IMR-90 (cell line): ENCODE data around the gene RHBDL3. TPM values are rescaled to one million over a fixed set of nuclear protein-coding genes. Genes with fewer than 3 reads are reported as not detected.

Experiments used
- ATAC-seq: fragments of 200-7000 bp; cut with Tn5 transposase; 2 replicates; pipeline ENCODE4 v1.9.1; 2020; ENCODE audit warnings: low read depth, mild to moderate bottlenecking, moderate library complexity
- BruUV-seq: library from RNA; stranded (reverse); fragments of 400-500 nt; replicated peaks from 2 replicates; lab custom pipeline; 2021; lab: Mats Ljungman, UMichigan
- CTCF ChIA-PET: fragments of 300-600 bp; formaldehyde crosslinking; extraction: SDS; loops from one replicate; lab custom pipeline; 2021; ENCODE audit warnings: antibody characterized with exemption; lab: Yijun Ruan, JAX
- POLR2A ChIA-PET: fragments of 300-600 bp; sonication (Branson Sonifier 250); formaldehyde crosslinking; loops from one replicate; lab custom pipeline; 2022; ENCODE audit warnings: antibody characterized with exemption; ENCODE audit not compliant: unreplicated experiment; lab: Charles Lee
- DNase-seq: peaks from one replicate; pipeline ENCODE4 v3.0.0; 2013
- H2AFZ ChIP-seq: replicated peaks from 2 replicates; pipeline ENCODE3; 2013; ENCODE audit warnings: low read length, mild to moderate bottlenecking; ENCODE audit not compliant: poor library complexity
- H2AK5ac ChIP-seq: 2 replicates; pipeline ENCODE4 v1.6.1; 2013; ENCODE audit warnings: low read depth, low read length, inconsistent platforms
- H2AK9ac ChIP-seq: replicated peaks from 2 replicates; pipeline ENCODE3; 2013; ENCODE audit warnings: mild to moderate bottlenecking, low read depth, low read length, moderate library complexity; ENCODE audit not compliant: poor library complexity
- H2BK120ac ChIP-seq: 2 replicates; pipeline ENCODE4 v1.6.1; 2013; ENCODE audit warnings: low read depth, low read length, inconsistent platforms
- H2BK15ac ChIP-seq: 3 replicates; pipeline ENCODE4 v1.6.1; 2013; ENCODE audit warnings: low read depth, low read length, inconsistent platforms
- H2BK20ac ChIP-seq: 2 replicates; pipeline ENCODE4 v1.6.1; 2013; ENCODE audit warnings: low read depth, mild to moderate bottlenecking, inconsistent platforms, low read length, moderate library complexity
- H2BK5ac ChIP-seq: 2 replicates; pipeline ENCODE4 v1.6.1; 2013; ENCODE audit warnings: mild to moderate bottlenecking, low read depth, low read length, inconsistent platforms; ENCODE audit not compliant: poor library complexity, severe bottlenecking
- H3K14ac ChIP-seq: replicated peaks from 2 replicates; pipeline ENCODE4 v1.6.1; 2013; ENCODE audit warnings: low read depth, low read length, inconsistent platforms
- H3K18ac ChIP-seq: 2 replicates; pipeline ENCODE4 v1.6.1; 2013; ENCODE audit warnings: low read depth, low read length, control low read depth
- H3K23ac ChIP-seq: 2 replicates; pipeline ENCODE4 v1.6.1; 2013; ENCODE audit warnings: low read depth, low read length, inconsistent platforms
- H3K27ac ChIP-seq: 2 replicates; pipeline ENCODE4 v1.5.1; 2013; ENCODE audit warnings: mild to moderate bottlenecking, control low read depth, low read length; ENCODE audit not compliant: insufficient read depth
- H3K27me3 ChIP-seq: 2 replicates; pipeline ENCODE4 v1.6.1; 2013; ENCODE audit warnings: low read length; ENCODE audit not compliant: control insufficient read depth, insufficient read depth
- H3K36me3 ChIP-seq: 2 replicates; pipeline ENCODE4 v1.6.1; 2013; ENCODE audit warnings: low read length, mixed read lengths; ENCODE audit not compliant: control insufficient read depth, insufficient read depth
- H3K4ac ChIP-seq: 2 replicates; pipeline ENCODE4 v1.6.1; 2013; ENCODE audit warnings: low read depth, low read length, inconsistent platforms
- H3K4me1 ChIP-seq: 2 replicates; pipeline ENCODE4 v1.6.1; 2013; ENCODE audit warnings: low read length, mixed read lengths; ENCODE audit not compliant: control insufficient read depth, insufficient read depth
- H3K4me2 ChIP-seq: 2 replicates; pipeline ENCODE4 v1.6.1; 2013; ENCODE audit warnings: low read depth, mild to moderate bottlenecking, control low read depth, low read length, moderate library complexity
- H3K4me3 ChIP-seq: 2 replicates; pipeline ENCODE4 v1.5.1; 2013; ENCODE audit warnings: low read depth, mild to moderate bottlenecking, control low read depth, low read length, moderate library complexity; ENCODE audit not compliant: insufficient read depth
- H3K56ac ChIP-seq: 2 replicates; pipeline ENCODE4 v1.6.1; 2013; ENCODE audit warnings: low read length, inconsistent platforms; ENCODE audit not compliant: insufficient read depth; ENCODE audit errors: extremely low read depth
- H3K79me1 ChIP-seq, 2 experiments: 2 replicates each; pipeline ENCODE4 v1.6.1; 2013; ENCODE audit warnings: low read length in 2 of 2, inconsistent platforms in 1 of 2, low read depth in 1 of 2
- H3K9ac ChIP-seq: 2 replicates; pipeline ENCODE4 v1.6.1; 2013; ENCODE audit warnings: low read depth, low read length, control low read depth
- H3K9me1 ChIP-seq: 2 replicates; pipeline ENCODE4 v1.6.1; 2013; ENCODE audit warnings: low read length, inconsistent platforms; ENCODE audit not compliant: insufficient read depth
- H3K9me3 ChIP-seq: 2 replicates; pipeline ENCODE4 v1.6.1; 2013; ENCODE audit warnings: low read length; ENCODE audit not compliant: control insufficient read depth, insufficient read depth
- H4K20me1 ChIP-seq: 2 replicates; pipeline ENCODE4 v1.6.1; 2013; ENCODE audit warnings: low read length, inconsistent platforms; ENCODE audit not compliant: insufficient read depth
- H4K5ac ChIP-seq: 2 replicates; pipeline ENCODE4 v1.6.1; 2013; ENCODE audit warnings: mild to moderate bottlenecking, low read depth, low read length, control low read depth
- H4K8ac ChIP-seq, 2 experiments: 2 replicates each; pipeline ENCODE4 v1.6.1; 2013; ENCODE audit warnings: low read depth in 2 of 2, low read length in 2 of 2, control low read depth in 1 of 2, inconsistent platforms in 1 of 2
- H4K91ac ChIP-seq: 2 replicates; pipeline ENCODE4 v1.6.1; 2013; ENCODE audit warnings: low read depth, low read length, inconsistent platforms; ENCODE audit not compliant: insufficient read depth
- BHLHE40 ChIP-seq: fragments of 150-350 bp; IDR thresholded peaks from 2 replicates; pipeline ENCODE4 v1.6.1; 2016; ENCODE audit warnings: mild to moderate bottlenecking, low read depth, low read length
- FOS ChIP-seq: fragments of 150-350 bp; IDR thresholded peaks from 2 replicates; pipeline ENCODE4 v1.6.1; 2016; ENCODE audit warnings: low read depth, low read length
- MAFK ChIP-seq: IDR thresholded peaks from 2 replicates; pipeline ENCODE4 v1.6.1; 2012; ENCODE audit warnings: low read depth, low read length, improper control_type of control experiment
- MAZ ChIP-seq: IDR thresholded peaks from 2 replicates; pipeline ENCODE4 v1.6.1; 2012; ENCODE audit warnings: low read depth, mild to moderate bottlenecking, low read length, improper control_type of control experiment, moderate library complexity, borderline replicate concordance
- MXI1 ChIP-seq: IDR thresholded peaks from 2 replicates; pipeline ENCODE4 v1.6.1; 2012; ENCODE audit warnings: low read depth, mild to moderate bottlenecking, low read length, moderate library complexity, borderline replicate concordance
- POLR2A ChIP-seq: IDR thresholded peaks from 2 replicates; pipeline ENCODE4 v1.6.1; 2012; ENCODE audit warnings: mild to moderate bottlenecking, low read depth, low read length
- RAD21 ChIP-seq: IDR thresholded peaks from 2 replicates; pipeline ENCODE4 v1.6.1; 2012; ENCODE audit warnings: low read length, improper control_type of control experiment
- RCOR1 ChIP-seq: IDR thresholded peaks from 2 replicates; pipeline ENCODE4 v1.6.1; 2012; ENCODE audit warnings: mild to moderate bottlenecking, low read length, improper control_type of control experiment; ENCODE audit not compliant: insufficient replicate concordance
- RFX5 ChIP-seq: IDR thresholded peaks from 2 replicates; pipeline ENCODE4 v1.8.0; 2012; ENCODE audit warnings: low read depth, mild to moderate bottlenecking, low read length, moderate library complexity
- SMC3 ChIP-seq: fragments of 150-350 bp; IDR thresholded peaks from 2 replicates; pipeline ENCODE4 v1.6.1; 2016; ENCODE audit warnings: low read depth, mild to moderate bottlenecking, antibody characterized with exemption, low read length, moderate library complexity
- WGBS, 2 experiments: methylation state at CpG; one replicate each; pipeline versions ENCODE4 v1.1.5 to v1.1.7; 2013; ENCODE audit warnings: missing lambda C conversion rate in 2 of 2; ENCODE audit not compliant: insufficient read length in 1 of 2; ENCODE audit errors: extremely low coverage in 2 of 2; 5-methylcytosine and 5-hydroxymethylcytosine counted together
- dilution Hi-C: fragments of 300-500 bp; cut with HindIII; formaldehyde crosslinking; loops from one replicate; pipeline ENCODE4 v1.14.3; 2018; ENCODE audit warnings: low sequenced_read_pairs; ENCODE audit not compliant: unreplicated experiment
- in situ Hi-C: fragments of 300-500 bp; cut with MboI; formaldehyde crosslinking; loops from 3 replicates; pipeline ENCODE4 v1.14.3; 2019; ENCODE audit warnings: low sequenced_read_pairs, inconsistent platforms, mixed read lengths
- intact Hi-C: fragments of 100-400 bp; cut with micrococcal nuclease; formaldehyde crosslinking; loops from 2 replicates; pipeline ENCODE4 v1.10.0; 2022
- polyA plus RNA-seq, 3 experiments: library from polyadenylated mRNA; depleted of rRNA; stranded (reverse); fragments of >200 nt; gene quantifications; 2 replicates each; pipeline ENCODE4 v1.2.3, GENCODE V29; 2012; ENCODE audit warnings: low replicate concordance in 1 of 3
- total RNA-seq: library from RNA; depleted of rRNA; stranded (reverse); fragments of >200 nt; gene quantifications from 2 replicates; pipeline ENCODE4 v1.2.3, GENCODE V29; 2012
- TF ChIP-seq, protein P1 (sequence below): conservative IDR thresholded peaks from 2 replicates; pipeline ENCODE4 v1.5.1; 2012; ENCODE audit warnings: mild to moderate bottlenecking, low read depth, low read length, improper control_type of control experiment
- TF ChIP-seq, protein P2 (sequence below): fragments of 150-350 bp; IDR thresholded peaks from 2 replicates; pipeline ENCODE4 v1.6.1; 2017; ENCODE audit warnings: mild to moderate bottlenecking, antibody characterized with exemption, low read length, low read depth
- TF ChIP-seq, protein P3 (sequence below): fragments of 150-350 bp; IDR thresholded peaks from 2 replicates; pipeline ENCODE4 v1.6.1; 2016; ENCODE audit warnings: low read depth, mild to moderate bottlenecking, low read length, moderate library complexity, borderline replicate concordance

Gene RHBDL3
- total and polyA plus RNA-seq, 2 of the 4 experiments (the other 2 are of a cell fraction), result 0.09 to 0.18 TPM

DNA sequence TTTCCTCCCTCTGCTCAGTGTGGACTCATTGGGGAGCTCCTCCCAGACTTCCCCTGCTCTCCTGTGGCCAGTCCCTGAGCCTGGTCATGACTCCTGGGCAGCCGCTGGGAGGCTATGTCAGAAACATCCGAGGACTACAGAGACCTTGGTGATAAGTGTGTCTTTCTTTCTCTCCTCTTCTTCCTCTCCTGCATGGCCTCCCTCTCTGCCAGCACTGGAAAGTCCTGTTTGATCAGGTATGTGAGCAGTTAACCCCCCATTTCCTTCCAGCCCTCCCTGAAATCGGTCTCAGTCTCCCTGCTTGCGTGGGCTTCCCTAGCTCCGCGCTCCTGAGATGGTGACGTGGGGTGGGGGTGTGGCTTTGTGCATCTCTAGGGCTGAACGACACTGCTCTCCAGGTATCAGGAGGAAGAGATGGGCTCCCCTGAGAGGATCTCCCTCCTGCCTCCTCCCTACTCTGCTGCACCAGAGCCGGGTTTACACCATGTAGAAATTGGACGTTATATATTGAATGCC is 2.1 kb downstream of the RHBDL3 start (continued):
- TF ChIP-seq, protein P1, sequence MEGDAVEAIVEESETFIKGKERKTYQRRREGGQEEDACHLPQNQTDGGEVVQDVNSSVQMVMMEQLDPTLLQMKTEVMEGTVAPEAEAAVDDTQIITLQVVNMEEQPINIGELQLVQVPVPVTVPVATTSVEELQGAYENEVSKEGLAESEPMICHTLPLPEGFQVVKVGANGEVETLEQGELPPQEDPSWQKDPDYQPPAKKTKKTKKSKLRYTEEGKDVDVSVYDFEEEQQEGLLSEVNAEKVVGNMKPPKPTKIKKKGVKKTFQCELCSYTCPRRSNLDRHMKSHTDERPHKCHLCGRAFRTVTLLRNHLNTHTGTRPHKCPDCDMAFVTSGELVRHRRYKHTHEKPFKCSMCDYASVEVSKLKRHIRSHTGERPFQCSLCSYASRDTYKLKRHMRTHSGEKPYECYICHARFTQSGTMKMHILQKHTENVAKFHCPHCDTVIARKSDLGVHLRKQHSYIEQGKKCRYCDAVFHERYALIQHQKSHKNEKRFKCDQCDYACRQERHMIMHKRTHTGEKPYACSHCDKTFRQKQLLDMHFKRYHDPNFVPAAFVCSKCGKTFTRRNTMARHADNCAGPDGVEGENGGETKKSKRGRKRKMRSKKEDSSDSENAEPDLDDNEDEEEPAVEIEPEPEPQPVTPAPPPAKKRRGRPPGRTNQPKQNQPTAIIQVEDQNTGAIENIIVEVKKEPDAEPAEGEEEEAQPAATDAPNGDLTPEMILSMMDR, result no peak
- TF ChIP-seq MXI1, result no peak

DNA sequence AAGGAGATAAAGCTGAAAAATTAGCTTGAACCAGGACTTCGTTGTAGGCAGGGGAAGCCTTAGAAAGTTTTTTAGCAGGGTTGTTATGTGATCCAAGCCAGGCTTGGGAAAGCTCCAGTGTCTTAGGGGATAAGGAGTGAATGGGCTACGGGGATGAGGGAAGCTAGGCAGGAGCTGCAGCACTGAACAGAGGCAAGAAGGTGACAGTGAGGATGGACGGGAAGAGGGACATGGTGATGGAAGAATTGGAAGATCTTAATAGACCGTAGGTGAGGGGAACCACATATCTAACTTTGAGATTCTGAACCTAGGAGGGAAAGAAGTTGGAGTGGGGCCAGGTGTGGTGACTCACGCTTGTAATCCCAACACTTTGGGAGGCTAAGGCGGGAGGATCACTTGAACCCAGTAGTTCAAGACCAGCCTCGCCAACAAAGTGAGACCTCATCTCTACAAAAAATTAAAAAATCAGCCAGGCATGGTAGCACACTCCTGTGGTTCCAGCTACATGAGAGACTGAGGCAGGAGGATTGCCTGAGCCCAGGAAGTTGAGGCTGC is 3.2 kb downstream of the RHBDL3 start:
- H3K9me3 ChIP-seq, result no peaks in the 10 kb centered on the region
- H3K36me3 ChIP-seq, result no peaks in the 10 kb centered on the region
- ATAC-seq (no peak), DNase-seq (no peak)
- no peak overlapping the region for H3K18ac ChIP-seq
- ChIA-PET CTCF (no interaction called here), POLR2A (interaction anchor here (0.5 kb wide), 1 partner anchor 48 kb away, joined by 13 read pairs; no protein-coding TSS in a partner anchor)
- H4K5ac ChIP-seq, result no peak overlapping the region
- H3K4ac ChIP-seq, result no peak overlapping the region
- no peak overlapping the region for H3K4me2 ChIP-seq
- no peak overlapping the region for H3K56ac ChIP-seq
- H2BK5ac ChIP-seq, result no peak overlapping the region
- H4K20me1 ChIP-seq, result no peaks in the 10 kb centered on the region; the same call in none of the 2 replicates
- no peaks in the 10 kb centered on the region; the same call in 1 of the 2 replicates for H3K4me1 ChIP-seq
- peaks cover 66% of the 10 kb centered on the region for H3K27me3 ChIP-seq
- dilution Hi-C loops (no loop called here), in situ Hi-C loops (no loop called here), intact Hi-C loops (no loop called here)
- H3K14ac ChIP-seq, result no peak overlapping the region
- H3K23ac ChIP-seq, result no peak overlapping the region
- H4K8ac ChIP-seq, result no peak overlapping the region
- WGBS, 2 experiments, result 58% methylated on average over 4 of the region's 7 CpGs; no CpG with 5 or more reads in 1 of the 2 experiments
- no peak overlapping the region for H2BK15ac ChIP-seq
- no peaks in the 10 kb centered on the region for H3K79me1 ChIP-seq
- H3K27ac ChIP-seq, result no peak overlapping the region
- no peak overlapping the region for H2AK5ac ChIP-seq
- no peak overlapping the region for H2AK9ac ChIP-seq
- BruUV-seq, result no TSS peak
- no peak overlapping the region for H3K4me3 ChIP-seq
- H2AFZ ChIP-seq, result no peak overlapping the region
- no peak overlapping the region for H2BK20ac ChIP-seq
- H3K9ac ChIP-seq, result no peak overlapping the region
- H4K91ac ChIP-seq, result no peak overlapping the region
- no peak overlapping the region for H2BK120ac ChIP-seq
- peaks cover 5% of the 10 kb centered on the region; the same call in 1 of the 2 replicates for H3K9me1 ChIP-seq
- TF ChIP-seq POLR2A, result no peak
- TF ChIP-seq MAZ, result no peak
- no peak for TF ChIP-seq RAD21
- no peak for TF ChIP-seq MXI1
- TF ChIP-seq, protein P2, sequence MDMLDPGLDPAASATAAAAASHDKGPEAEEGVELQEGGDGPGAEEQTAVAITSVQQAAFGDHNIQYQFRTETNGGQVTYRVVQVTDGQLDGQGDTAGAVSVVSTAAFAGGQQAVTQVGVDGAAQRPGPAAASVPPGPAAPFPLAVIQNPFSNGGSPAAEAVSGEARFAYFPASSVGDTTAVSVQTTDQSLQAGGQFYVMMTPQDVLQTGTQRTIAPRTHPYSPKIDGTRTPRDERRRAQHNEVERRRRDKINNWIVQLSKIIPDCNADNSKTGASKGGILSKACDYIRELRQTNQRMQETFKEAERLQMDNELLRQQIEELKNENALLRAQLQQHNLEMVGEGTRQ, result no peak
- TF ChIP-seq SMC3, result no peak
- no peak for TF ChIP-seq RFX5
- TF ChIP-seq RCOR1, result no peak
- TF ChIP-seq FOS, result no peak
- TF ChIP-seq MAFK, result no peak
- TF ChIP-seq, protein P3, sequence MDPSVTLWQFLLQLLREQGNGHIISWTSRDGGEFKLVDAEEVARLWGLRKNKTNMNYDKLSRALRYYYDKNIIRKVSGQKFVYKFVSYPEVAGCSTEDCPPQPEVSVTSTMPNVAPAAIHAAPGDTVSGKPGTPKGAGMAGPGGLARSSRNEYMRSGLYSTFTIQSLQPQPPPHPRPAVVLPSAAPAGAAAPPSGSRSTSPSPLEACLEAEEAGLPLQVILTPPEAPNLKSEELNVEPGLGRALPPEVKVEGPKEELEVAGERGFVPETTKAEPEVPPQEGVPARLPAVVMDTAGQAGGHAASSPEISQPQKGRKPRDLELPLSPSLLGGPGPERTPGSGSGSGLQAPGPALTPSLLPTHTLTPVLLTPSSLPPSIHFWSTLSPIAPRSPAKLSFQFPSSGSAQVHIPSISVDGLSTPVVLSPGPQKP, result no peak
- no peak for TF ChIP-seq BHLHE40
